Activated naive CD4-positive, alpha-beta T cell treated with Interleukin-2 at 50 U/mL for 16 hours (primary cell): ENCODE data around the gene CORO7.

Experiments
- DNase-seq: peaks from one replicate; pipeline ENCODE4 v3.0.0-alpha.2; 2020

Gene CORO7

DNA sequence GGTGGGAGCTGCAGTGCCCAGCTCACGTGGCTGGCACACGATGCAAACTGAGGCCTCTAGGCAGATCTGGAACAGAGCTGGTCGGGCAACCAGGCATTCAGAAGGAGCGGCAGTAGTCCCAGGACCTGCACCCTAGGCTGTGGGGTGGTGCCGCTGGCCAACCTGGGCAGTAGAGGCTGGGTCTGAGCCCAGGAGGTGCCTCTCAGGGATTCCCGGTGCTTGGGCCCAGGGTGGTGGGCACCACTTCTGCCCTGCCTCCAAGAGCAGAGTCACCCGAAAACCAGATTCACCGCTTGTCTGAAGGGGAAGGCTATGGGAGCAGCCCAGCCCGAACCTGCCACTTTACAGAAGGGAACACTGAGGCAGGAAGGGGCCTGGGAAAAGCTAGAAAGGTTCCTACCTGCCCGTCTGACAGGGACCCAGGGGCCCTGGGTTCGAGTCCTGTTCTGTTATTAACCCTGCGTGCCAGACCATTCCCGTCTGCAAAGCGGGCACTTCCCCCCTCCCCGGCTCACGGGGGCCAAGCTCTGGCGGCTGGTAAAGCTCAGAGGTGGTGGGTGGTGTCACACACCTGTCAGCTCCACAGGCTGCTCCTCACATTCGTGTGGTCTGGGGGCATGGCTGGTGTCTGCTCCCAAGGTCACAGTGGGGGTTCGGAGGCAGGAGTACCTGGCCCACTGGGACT, 83.6 kb downstream of the CORO7 start:
- DNase-seq = no peak

DNA sequence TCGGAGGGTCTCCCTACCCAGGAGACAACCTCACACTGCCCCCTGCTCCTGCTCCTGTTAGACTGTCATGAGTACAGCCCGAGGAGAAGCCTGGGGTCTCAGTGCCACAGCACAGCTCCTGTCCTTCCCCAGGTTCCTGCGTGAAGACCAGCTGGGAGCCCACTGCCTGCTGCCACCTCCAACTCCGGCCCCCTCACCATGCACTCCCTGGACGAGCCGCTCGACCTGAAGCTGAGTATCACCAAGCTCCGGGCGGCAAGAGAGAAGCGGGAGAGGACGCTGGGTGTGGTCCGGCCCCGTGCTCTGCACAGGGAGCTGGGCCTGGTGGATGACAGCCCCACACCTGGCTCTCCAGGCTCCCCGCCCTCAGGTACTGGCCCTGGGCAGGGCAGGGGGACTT, 84.3 kb downstream of the CORO7 start:
- DNase-seq = no peak

DNA sequence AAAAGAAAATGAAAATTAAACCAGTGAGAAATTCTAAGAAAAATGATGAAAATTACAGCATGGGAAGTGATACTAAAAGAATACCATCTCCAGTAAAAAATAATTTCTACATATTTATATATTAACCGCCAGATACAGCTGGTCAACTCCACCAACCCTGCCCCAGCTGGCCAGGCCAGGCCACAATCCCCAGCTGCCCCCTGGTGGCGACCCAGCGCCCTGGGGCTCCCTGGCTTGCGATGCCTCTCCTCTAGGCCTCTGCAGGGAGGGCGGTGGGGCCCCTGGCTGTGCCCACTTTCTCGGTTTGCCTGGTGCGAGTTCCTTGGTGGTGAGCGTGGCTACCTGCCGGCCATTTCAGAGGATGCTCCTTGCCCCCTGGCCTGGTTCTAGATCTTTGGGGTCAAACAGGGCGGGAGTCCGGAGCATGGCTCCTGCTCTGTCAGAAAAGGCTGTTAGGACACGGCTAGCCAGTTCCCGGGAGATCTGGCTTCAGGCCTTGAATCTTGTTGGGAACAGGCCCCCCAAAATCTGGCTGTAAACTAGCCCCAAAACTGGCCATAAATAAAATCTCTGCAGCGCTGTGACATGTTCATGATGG, 86.0 kb downstream of the CORO7 start:
- peak; percentile 77 for DNase-seq

DNA sequence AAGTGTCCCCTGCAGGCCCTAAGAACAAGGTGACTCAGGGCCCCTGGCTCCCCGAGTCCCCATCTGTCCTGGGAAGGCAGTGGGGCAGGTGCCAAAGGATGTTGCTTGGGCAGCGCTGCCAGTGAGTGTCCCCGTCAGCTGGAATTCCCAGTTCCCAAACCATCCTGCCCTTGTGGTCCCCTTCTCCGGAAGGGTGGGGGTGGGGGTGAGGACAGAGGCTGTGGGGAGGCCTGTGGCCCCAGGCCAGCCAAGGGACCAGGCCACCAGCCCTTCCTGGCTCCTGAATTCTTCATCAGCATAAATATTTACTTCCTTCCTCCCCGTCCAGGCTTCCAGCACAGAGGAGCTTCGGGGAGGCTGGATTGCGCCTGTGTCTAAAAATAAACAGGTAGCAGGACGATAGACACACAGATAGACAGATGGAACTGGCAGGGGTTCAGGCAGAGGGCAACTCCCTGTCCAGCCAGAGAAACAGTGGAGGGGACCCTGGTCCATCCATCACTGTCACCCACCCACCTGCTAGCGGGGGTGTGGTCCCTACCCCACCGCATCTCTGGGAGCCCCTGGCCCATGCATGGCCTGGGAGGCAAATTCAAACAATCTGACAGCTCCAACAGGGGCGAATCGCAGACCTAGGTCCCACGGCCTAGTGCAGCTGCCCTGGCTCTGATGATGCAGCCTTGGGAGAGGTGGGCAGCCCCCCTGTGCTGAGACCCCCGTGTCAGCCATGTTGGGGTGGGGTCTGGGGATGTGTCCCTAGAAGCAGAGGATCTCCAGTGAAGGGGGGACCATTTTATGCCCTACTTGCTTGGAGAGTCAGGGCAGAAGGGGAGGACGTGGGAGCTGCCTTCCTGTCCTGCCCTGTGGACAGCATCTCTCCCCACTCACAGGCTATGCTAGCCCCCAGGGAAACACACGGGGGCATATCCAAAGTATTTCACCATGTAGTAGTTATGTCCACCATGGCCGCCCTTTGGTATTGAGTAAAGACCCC, 87.3 kb downstream of the CORO7 start:
- no peak for DNase-seq

DNA sequence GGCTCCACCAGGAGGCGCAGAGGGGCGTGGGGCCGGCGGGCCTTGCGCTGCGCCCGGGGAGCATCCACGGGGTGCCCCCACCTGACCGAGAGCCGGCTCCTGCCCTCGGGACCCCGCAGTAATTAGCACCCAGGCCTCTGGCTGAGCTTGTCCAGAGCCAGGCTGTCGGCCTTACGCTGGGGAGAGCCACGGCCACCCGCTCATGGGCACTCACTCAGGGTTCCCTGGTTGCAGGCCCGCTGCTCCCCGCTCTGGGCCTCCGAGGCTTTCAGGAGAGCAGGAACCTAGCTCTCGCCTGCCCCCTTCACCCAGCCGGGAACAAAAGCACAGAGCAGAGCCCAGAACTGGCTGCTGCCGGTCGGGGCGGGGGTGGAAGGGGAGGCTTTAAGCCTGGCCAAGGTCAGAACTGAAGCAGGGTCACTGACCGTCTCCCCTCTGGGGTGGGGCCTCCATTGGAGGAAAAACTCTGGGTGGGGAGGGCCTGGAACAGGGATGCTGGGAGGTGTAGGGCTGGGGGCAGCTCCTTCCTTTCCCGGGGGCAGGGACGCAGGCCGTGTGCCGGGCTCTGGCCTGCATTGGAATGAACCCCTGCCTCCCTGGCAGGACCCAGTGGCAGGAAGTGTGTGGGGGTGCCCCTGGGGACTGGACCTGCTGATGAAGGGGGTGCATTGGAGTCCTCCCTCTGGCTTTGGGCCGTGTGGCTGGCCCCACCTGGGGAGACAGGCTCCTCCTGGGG, 88.2 kb downstream of the CORO7 start:
- DNase-seq = peak; percentile 59

DNA sequence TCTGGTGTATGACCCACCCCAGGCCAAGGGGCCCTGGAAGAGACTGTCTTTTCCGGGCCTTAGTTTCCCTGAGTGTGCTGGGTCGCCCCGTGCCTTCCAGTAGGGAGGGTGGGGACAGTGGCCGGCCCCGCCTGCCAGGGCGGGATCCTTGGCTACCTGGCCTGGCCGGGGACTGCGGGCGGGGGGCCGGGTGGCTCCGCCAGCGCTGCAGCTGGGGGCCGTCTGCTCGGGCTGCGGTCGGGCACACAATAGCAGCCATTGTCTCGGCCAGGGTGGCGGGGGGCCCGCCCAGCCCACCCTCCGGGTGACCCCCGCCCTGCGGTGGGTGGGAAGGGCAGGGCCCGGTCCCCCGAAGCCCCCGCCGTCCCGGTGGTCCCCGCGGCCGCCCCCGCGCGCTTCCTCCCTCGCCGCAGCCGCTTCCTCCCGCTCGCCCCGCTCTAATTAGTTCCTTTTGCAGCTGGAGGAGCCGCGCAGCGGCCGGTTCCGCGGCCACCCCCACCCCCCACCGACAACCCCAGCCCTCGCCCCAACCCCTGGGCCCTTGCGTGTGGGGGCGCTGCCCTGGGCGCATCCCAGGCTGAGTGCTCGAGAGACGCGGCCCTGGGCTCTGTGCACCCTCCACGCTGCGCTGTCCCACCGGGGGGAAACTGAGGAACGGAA, 88.9 kb downstream of the CORO7 start:
- DNase-seq = no peak

DNA sequence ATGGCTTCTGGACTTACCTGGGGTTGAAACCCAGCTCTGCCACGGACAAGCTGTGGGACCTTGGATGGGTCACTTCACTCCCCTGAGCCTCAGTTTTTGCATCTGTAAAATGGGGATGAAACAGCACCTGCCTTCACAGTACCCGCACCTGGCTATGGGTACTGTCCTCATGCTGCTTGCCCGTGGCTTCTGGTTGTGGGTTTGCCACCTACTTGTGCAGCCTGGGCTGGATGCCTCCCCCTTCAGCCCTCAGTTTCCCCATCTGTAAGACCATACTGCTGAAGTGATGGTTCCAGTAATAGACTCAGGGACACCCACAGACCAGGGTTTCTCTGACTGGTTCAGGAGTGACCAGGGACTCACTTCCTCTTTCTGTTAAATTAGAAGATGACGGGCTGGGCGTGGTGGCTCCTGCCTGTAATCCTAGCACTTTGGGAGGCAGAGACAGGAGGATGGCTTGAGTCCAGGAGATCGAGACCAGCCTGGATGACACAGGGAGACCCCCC, 91.1 kb downstream of the CORO7 start:
- DNase-seq = no peak

DNA sequence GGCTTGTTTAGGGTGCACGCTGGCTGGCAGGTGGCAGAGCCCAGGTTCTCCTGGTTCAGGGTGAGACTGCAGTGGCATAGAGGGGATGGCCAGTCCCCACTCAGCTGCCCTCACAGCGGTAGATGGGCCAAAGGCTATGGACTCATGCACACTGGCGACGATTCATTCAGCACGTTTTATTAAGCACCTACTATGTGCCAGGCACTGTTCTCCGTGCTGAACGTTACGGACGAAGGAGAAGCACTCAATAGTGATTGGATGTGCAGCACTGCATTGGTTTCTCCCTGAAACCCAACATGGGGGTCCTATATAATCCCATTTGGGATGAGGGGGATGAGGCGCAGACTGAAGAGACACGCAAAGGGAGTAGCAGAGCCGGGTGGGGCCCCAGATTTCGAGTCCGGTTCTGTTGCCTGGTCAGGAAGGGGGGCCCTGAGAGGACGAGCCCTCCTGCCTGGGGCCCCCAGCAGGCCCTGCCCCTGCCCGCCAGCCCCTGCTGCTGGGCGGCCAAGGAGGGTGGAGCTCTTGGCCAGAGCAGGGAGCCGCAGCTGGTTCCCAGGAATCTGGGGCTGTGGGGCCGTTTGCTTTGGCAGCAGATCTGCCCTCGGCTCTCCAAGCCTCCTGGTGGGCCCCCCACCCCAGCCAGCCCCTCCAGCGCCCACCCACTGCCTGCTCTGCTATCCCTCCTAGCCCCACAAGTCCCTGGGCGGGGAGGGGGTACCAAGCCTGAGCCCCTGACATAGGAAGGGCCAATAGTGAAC, 91.7 kb downstream of the CORO7 start:
- no peak for DNase-seq

DNA sequence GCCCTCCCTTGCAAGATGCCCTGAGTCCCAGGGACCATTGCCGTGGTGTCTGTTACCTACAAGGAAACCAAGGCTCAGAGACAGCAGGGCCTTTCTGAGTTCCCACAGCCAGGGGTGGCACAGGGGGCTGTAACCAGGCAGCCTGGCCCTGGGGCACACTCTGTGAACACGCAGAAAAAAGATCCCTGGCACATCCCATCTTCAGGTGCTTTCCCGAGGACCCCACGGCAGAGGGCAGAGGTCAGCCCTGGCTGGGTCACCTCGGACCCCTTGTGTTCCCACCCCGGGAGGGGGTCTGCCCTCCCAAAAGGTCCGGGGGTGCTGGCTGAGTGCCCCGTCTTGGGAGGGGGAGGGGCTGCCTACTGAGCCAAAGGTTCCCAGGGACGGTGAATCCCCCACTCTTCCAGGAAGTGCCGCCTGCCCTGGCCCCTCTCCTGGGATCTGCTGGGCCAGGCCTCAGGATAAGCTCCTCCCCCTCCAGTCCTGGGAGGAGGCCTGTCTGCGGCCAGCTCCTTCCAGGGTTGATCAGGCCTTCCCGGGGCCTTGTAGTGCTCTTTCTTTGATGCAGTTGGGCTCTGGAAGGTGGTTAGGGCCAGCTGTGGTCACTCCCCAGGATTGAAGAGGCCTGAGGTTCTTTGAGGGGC, 92.4 kb downstream of the CORO7 start:
- DNase-seq = no peak

DNA sequence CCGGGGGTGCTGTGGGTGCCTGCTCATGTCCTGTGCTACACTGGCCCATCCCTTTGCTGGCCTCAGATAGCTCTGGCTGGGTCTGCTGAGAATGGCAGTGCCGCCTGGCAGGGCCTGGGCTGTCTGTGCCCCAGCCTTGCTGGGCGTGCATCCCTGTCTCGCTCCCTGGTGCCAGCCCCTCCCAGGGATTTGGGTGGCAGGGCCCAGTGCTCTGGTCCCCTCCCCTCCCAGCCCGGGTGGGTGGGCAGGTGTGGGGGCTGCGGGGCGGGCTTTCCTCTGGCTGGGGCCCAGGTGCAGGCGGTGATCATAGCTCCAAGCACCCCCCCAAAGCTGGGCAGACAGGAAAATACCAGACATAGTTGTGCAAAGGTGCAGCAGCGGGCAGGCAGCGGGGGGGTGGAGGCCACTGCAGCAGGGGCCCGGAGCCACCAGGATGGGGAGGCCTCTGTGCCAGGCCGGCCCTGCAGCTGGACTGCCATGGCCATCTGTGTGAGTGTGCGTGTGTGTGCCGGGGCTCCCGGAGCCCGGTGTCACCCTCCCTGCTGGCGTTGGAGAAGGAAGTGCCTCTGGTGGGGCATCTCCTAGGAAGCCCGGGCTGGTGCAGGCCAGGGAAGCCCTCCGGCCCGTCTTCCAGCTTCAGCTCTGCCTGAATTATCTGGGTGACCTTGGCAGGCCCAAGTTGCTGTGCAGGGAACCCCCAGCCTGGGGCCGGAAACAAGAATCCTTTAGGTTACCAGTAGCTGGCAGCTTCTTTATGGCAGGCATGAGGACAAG, 93.1 kb downstream of the CORO7 start:
- DNase-seq = no peak

DNA sequence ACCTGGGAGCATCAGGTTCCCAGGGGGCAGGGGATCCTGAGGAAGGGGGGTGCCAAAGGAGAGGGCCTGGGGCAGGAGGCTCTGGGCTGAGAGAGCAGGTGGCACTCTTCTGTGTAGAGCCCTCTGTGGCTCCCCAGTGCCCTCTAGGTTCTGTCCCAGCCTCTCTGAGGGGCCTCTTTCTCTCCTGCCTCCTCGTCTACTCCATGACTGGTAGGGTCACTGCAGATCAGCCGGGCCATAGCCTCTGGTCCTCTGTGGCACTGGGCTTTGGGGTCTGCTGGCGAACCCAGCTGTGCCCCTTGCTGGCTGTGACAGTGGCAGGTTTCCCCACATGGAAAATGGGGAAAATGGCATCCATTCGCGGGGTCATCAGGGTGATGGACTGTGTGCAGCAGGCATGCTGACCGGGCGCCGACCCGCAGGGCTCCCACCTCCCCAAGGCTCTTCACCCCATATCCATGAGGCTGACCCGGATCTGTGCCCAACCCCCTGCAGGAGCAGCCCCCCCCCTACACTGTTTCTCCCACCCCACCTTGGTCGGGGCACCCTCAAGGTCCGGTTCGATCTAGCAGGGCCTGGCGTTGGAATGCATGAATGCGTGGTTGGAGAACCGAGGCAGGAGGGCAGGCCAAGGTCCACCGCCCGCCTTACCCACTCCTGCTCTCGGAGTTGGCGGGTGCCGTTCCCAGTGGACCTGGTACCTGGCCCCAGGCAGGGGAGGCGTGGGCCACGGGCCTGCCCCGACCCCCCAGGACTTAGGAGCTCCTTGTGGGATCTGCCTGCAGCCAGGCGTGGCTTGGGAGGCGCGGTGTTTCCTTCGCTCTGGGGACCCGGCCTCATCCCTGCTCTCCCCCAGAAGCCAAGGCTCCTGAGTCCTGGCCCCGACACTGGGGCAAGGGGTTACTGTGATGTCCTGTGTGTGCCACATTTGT, 94.0 kb downstream of the CORO7 start:
- no peak for DNase-seq

DNA sequence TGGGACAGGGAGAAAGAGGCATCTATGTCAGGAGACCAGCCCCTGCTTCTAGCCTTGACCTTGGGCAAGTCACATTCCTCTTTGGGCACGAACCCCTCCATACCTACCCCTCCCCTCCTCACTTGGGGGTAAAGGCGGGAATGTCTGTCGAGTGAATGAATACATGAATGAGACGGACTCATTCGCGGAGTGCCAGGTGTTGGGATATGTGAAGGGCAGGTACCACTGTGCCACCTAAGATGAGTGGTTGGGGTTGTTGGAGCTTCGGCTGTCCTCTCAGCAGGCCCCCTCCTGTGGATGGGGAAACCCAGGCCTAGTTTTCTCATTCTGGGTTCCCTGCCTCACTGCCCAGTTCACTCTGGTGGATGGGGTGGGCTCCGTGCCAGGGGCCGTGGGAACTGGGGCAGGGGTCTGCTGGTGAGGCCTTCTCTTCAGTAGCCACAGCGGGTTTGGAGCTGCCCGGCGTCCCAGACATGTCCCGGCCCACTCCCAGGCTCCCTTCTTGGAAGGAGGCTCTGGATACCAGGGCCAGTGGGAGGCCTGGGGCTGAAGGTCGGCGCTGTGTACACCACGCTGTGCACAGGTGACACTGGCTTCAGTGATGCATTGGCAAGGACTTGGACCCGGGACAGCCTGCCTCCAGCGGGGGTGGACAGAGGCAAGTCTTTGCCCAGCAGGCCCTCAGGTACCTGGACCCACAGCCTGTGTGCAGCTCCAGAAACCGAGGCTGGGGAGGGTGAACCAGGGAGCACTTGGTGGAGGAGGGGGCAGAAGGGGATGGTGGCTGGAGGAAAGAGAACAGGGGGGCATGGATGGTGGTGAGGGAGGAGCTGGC, 94.9 kb downstream of the CORO7 start:
- DNase-seq = no peak

DNA sequence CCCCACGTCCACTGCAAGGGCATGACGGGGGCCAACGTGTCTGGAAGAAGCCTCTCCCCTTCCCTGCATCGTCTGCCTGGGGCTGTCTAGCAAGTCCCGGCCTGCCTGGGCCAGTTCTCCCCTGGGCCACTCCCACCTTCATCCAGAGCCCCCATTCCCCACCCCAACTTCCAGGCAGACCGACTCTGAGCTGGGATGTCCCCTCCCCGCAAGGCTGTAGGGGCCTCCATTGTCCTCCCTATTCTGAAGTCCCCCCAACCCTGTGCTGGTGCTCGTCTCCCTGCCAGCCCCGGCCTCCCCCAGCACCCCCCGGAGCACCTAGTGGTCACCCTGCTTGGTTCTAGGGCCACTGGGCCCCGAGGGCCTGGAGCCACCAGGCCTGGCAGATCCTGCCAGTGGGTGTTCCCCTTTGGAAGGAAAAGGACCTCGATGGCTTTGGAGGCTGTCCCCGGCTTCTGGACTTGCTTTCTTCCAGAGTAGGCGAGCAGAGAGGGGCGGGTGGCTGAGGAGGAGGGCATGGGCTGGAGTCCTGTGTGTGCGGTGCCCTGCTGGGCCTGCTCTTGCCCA, 95.7 kb downstream of the CORO7 start:
- DNase-seq = no peak

DNA sequence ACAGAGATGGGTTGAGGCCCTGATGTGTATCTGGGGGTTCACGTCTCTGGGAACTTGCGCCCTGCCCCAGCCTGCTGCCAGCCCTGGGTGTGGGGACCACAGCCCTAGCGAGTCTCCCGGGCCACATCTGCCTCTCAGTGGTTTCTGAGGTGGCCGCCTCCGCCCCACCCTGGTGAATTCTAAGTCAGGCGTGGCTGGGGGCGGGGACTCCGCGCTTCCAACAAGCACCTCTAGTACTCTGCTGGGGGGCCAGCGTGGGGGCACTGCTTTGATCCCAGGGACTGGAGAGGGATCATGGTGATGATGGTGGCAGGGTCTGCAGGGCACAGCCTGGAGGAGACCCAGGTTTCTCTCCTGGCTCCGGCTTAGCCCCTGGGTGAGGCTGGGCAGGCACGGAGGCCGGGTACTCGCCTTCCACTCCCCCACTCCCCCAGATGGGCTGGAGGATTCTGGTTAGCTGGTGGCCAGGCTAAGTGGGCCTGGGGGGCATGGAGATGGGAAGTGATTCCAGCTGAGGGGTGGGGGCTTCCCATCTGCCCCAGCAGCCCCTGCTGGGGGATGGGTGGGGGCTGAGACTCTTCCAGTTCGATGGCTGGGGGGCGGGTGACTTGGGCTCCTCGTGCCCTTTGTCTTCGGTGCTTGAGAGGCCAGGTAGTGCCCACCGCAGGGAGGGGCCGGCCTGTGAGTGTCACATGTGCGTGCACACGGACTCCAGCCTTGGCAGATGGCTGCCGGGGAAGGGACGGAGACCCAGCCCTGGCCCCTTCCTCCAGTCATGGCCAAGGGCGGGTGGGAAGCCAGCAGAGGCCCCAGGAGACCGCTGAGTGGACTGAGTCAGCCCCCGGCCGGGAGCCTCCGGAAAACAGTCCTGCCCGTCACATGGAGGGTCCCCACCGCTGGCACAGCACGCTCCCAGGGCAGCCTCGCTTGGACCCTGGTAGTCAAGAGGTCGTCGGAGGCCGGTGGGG, 96.7 kb downstream of the CORO7 start:
- DNase-seq = peak; percentile 74

DNA sequence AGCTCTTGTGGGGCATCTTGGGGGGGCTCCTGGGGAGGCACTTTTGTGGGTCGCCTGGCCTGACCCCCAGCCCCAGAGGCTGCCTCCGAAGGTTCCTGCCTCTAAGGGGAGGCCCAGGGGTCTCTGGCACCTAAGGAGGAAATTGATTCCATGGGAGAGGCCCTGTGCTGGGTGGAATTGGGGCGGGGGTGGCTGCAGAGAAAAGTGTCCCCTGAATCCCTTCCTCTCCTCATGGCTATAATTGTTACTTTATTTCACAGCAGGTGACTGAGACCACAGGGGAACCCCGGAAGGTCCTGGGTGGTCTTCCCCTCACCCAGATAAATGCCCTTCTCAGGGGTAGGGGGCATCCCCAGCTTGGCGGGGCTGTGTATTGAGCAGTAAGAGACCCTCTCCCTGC, 97.4 kb downstream of the CORO7 start:
- no peak for DNase-seq

DNA sequence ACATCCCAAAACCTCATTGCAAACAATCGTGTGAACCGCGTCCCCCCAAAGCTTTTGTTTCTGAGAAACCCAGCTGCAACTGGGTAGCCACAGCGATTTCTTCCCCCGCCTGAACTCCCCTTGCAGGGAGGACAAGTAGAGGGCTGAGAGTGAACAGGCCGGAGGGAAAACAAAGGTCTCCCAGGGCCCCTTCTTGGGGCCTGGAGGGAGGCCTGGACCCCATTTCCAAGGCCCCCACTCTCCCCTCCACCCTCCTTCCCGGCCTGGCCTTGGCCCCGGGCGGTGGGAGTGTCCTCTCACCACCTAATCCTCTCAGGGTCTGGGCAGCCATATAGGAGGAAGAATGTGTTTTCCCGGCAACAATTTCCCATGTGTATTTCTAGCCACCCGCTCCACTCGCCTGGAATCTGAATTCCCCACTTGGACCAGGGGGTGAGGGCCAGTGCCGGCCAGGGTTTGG, 97.9 kb downstream of the CORO7 start:
- DNase-seq = no peak
